ENCODE data around the gene TMEM131L. TPM values are rescaled to one million over a fixed set of nuclear protein-coding genes. Genes with fewer than 3 reads are reported as not detected.
"Not testable (repeated sequence)": the region's sequence is repeated elsewhere in the genome, so short reads cannot be mapped to it uniquely, and the experiment has no call there.

Gene TMEM131L
- total RNA-seq, 2 experiments from 2014 or later, result 37.6 to 41.6 TPM

DNA sequence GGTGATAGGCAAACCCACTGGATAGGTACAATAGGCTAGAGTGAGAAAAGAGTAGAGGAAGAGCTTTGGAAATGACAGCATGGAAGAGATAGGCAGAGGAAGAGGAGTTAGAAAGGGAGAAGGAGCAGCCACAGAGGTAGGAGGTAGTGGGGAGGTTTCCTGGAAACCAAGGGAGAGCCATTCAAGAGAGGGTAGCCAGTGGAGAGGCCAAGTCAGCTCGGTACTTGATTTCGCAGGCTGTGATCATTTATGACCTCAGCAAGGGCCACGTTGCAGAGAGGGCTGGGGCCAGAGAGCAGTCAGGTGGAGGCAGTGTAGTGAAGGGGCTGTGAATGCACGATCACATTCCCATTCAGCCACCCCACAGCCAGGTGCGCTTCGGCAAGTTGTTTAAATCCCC is 76.0 kb downstream of the TMEM131L start:
- peak overlapping the region; percentile 15 for H3K27ac Mint-ChIP-seq
- H3K27me3 Mint-ChIP-seq (ENCODE audit: low read depth), result no peaks in the 10 kb centered on the region
- no peak overlapping the region for H3K4me3 Mint-ChIP-seq
- intact Hi-C loops (cut with micrococcal nuclease), result no loop called here
- peaks cover 73% of the 10 kb centered on the region for H3K4me1 Mint-ChIP-seq (ENCODE audit: low read depth)
- no peaks in the 10 kb centered on the region for H3K9me3 Mint-ChIP-seq
- peaks cover 14% of the 10 kb centered on the region for H3K36me3 Mint-ChIP-seq (ENCODE audit: low read depth)
- CTCF ChIA-PET, result interaction anchor here (0.7 to 3.3 kb wide), 12 partner anchors 8 to 109 kb away, joined by 3 to 22 read pairs (median 4); partner anchors contain the start of gene TMEM131L
- no peak for DNase-seq

DNA sequence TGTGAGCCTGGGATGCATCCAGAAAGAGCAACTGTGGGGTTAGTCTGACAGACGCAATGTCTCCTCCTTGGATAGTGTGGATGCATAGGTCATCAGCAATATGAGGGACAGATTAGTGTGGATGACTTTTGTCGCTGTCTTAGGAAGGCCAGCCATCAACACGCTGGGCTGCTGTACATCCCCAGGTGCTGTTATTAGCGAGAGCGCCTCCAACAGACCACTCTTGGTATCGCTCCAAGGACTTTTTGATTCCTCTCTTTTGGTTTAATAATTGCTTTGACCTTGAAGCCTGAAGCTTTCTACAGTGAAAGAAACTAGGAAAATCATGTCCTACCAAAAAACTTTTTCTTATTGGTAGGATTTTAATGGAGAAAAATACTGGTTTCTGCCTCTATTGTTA is 76.7 kb downstream of the TMEM131L start:
- peaks cover 72% of the 10 kb centered on the region for H3K4me1 Mint-ChIP-seq (ENCODE audit: low read depth)
- DNase-seq, result peak; percentile 42
- intact Hi-C loops (cut with micrococcal nuclease), result no loop called here
- CTCF ChIA-PET, result interaction anchor here (1.0 to 3.3 kb wide), 3 partner anchors 9 to 31 kb away, joined by 3 to 22 read pairs (median 4); no protein-coding TSS in a partner anchor
- no peaks in the 10 kb centered on the region for H3K9me3 Mint-ChIP-seq
- peaks cover 14% of the 10 kb centered on the region for H3K36me3 Mint-ChIP-seq (ENCODE audit: low read depth)
- H3K27me3 Mint-ChIP-seq (ENCODE audit: low read depth), result no peaks in the 10 kb centered on the region
- no peak overlapping the region for H3K4me3 Mint-ChIP-seq
- no peak overlapping the region for H3K27ac Mint-ChIP-seq

DNA sequence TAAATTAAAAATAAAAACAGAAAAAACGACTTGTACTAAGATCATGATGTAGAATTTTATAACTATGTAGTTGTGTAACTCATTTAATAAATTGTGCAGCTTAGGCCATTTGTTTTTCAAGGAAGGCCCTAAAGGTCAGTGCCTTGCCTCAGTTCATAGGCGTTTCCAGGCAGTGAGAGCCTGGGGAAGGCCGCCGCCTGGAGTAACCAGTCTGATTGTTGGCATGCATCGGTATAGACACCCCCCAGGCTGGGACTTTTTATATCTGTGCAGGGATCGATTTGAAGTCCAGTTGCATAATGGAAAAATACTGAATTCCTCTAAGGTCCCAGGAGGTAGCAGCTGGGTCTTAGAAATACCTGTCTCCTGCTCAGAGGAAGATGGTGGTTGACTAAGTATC is 77.2 kb downstream of the TMEM131L start:
- Mint-ChIP-seq H3K9me3 (no peaks in the 10 kb centered on the region), H3K27me3 (ENCODE audit: low read depth) (no peaks in the 10 kb centered on the region), H3K4me3 (no peak overlapping the region), H3K4me1 (ENCODE audit: low read depth) (peaks cover 70% of the 10 kb centered on the region), H3K27ac (no peak overlapping the region), H3K36me3 (ENCODE audit: low read depth) (peaks cover 14% of the 10 kb centered on the region)
- CTCF ChIA-PET, result interaction anchor here (1.0 to 3.3 kb wide), 3 partner anchors 8 to 31 kb away, joined by 3 to 22 read pairs (median 4); no protein-coding TSS in a partner anchor
- intact Hi-C loops (cut with micrococcal nuclease), result no loop called here
- DNase-seq, result no peak

DNA sequence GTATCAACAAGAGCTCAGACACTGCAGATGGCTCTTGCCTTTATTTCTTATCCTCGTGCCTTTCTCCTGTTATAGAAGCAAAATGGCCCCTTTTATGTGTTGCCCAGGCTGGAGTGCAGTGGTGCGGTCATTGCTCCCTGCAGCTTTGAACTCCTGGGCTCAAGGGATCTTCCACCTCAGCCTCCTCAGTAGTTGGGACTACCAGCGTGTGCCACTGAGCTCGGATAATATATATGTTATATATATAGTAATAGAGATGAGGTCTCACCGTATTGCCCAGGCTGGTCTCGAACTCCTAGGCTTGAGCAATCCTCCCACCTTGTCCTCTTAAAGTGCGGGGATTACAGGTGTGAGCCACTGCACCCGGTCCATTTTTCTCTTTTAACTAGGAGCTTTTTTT is 79.7 kb downstream of the TMEM131L start:
- no peak for DNase-seq
- intact Hi-C loops (cut with micrococcal nuclease), result no loop called here
- no peaks in the 10 kb centered on the region for H3K9me3 Mint-ChIP-seq
- H3K27ac Mint-ChIP-seq, result no peak overlapping the region
- peaks cover 17% of the 10 kb centered on the region for H3K36me3 Mint-ChIP-seq (ENCODE audit: low read depth)
- no peak overlapping the region for H3K4me3 Mint-ChIP-seq
- no peaks in the 10 kb centered on the region for H3K27me3 Mint-ChIP-seq (ENCODE audit: low read depth)
- peaks cover 65% of the 10 kb centered on the region for H3K4me1 Mint-ChIP-seq (ENCODE audit: low read depth)
- CTCF ChIA-PET, result interaction anchor here (0.7 to 3.5 kb wide), 4 partner anchors 10 to 79 kb away, joined by 3 to 19 read pairs (median 7); partner anchors contain the start of gene TMEM131L

DNA sequence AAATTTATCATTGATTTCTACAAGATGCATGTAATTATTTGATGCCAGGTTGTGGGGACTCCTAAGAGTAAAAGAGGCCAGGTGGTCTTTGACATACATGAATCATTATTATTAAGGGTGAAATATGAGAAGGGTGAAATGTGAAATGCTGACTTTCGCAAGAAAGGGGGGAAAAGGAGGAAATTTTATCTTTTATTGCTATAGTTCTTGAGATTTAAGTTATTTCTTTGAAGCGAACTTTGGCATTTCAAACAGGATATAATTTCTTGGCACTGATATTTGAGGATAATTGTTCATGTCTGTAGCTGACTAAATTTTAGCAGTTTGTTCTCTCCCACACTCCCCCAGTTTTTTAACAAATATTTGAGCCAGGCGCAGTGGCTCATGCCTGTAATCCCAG is 80.1 kb downstream of the TMEM131L start:
- H3K27ac Mint-ChIP-seq, result peak overlapping the region; percentile 50
- peaks cover 20% of the 10 kb centered on the region for H3K36me3 Mint-ChIP-seq (ENCODE audit: low read depth)
- H3K9me3 Mint-ChIP-seq, result no peaks in the 10 kb centered on the region
- no peak for DNase-seq
- H3K27me3 Mint-ChIP-seq (ENCODE audit: low read depth), result no peaks in the 10 kb centered on the region
- CTCF ChIA-PET, result interaction anchor here (2.5 to 3.5 kb wide), 2 partner anchors 11 to 79 kb away, joined by 8 to 19 read pairs; partner anchors contain the start of gene TMEM131L
- intact Hi-C loops (cut with micrococcal nuclease), result no loop called here
- H3K4me3 Mint-ChIP-seq, result no peak overlapping the region
- peaks cover 63% of the 10 kb centered on the region for H3K4me1 Mint-ChIP-seq (ENCODE audit: low read depth)

DNA sequence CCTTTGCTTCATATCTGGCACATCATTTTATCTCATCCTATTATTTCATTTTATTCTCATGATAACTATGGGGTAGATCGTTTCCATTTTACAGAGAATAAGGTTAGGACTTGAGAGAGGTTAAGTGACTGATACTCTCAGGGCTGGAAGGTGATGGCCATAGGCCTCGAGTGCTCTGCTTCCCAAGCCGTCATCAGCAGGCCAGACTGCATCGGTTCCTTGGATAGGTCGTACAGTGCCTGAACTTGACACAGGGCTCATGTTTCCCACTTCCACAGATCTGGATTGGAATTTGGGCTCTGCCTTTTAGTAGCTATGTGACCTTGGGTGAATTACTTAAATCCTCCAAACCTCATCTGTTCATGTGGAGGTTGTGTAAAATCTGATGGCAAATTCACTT is 81.4 kb downstream of the TMEM131L start:
- H3K9me3 Mint-ChIP-seq, result no peaks in the 10 kb centered on the region
- H3K4me1 Mint-ChIP-seq (ENCODE audit: low read depth), result peaks cover 51% of the 10 kb centered on the region
- H3K36me3 Mint-ChIP-seq (ENCODE audit: low read depth), result peaks cover 17% of the 10 kb centered on the region
- H3K4me3 Mint-ChIP-seq, result no peak overlapping the region
- DNase-seq, result no peak
- intact Hi-C loops (cut with micrococcal nuclease), result no loop called here
- no peaks in the 10 kb centered on the region for H3K27me3 Mint-ChIP-seq (ENCODE audit: low read depth)
- no peak overlapping the region for H3K27ac Mint-ChIP-seq
- CTCF ChIA-PET, result interaction anchor here (0.6 kb wide), 1 partner anchor 420 kb away, joined by 3 read pairs; no protein-coding TSS in a partner anchor

DNA sequence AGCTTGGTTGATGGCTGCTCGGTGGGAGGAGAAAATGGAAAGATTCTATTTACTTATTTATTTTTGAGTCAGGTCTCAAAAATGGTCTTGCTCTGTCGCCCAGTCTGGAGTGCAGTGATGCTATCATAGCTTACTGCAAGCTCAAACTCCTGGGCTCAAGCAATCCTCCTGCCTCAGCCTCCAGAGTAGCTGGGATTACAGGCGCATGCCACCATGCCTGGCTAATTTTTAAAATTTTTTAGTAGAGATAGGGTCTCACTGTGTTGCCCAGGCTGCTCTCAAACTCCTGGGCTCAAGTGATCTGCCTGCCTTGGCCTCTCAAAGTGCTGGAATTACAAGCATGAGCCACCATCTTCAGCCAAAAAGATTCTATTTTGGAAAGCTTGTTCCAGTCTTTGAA is 82.7 kb downstream of the TMEM131L start:
- H3K27me3 Mint-ChIP-seq (ENCODE audit: low read depth); H3K4me3 Mint-ChIP-seq; H3K9me3 Mint-ChIP-seq; intact Hi-C loops (cut with micrococcal nuclease); DNase-seq; H3K27ac Mint-ChIP-seq: not testable (repeated sequence)
- CTCF ChIA-PET, result interaction anchor here (0.7 to 1.5 kb wide), 7 partner anchors 8 to 63 kb away, joined by 3 to 5 read pairs (median 3); no protein-coding TSS in a partner anchor
- Mint-ChIP-seq H3K36me3 (ENCODE audit: low read depth) (peaks cover 17% of the 10 kb centered on the region), H3K4me1 (ENCODE audit: low read depth) (peaks cover 50% of the 10 kb centered on the region)

DNA sequence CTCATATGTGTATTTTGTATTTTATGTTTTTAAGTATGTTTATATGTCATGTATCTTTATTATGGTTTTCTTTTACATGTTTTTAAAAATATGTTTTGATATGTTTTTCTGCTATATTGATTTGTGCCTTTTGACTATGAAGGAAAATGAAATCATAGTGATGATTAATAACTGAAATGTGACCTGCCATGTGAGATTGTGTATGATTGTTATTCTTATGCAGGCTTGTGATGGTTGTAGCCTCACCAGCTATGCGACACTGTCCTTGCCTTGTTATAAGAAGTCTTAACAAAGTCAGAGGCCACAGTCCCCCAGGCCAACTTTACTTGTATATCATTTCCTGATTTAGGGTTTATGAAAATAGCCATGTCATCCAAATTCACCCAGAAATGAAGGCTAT is 83.2 kb downstream of the TMEM131L start:
- intact Hi-C loops (cut with micrococcal nuclease), result no loop called here
- Mint-ChIP-seq H3K27ac (peak overlapping the region; percentile 24), H3K27me3 (ENCODE audit: low read depth) (no peaks in the 10 kb centered on the region), H3K4me3 (no peak overlapping the region), H3K36me3 (ENCODE audit: low read depth) (peaks cover 16% of the 10 kb centered on the region), H3K4me1 (ENCODE audit: low read depth) (peaks cover 49% of the 10 kb centered on the region), H3K9me3 (no peaks in the 10 kb centered on the region)
- DNase-seq, result no peak
- CTCF ChIA-PET, result interaction anchor here (0.7 to 1.5 kb wide), 8 partner anchors 9 to 63 kb away, joined by 3 to 9 read pairs (median 4); no protein-coding TSS in a partner anchor

DNA sequence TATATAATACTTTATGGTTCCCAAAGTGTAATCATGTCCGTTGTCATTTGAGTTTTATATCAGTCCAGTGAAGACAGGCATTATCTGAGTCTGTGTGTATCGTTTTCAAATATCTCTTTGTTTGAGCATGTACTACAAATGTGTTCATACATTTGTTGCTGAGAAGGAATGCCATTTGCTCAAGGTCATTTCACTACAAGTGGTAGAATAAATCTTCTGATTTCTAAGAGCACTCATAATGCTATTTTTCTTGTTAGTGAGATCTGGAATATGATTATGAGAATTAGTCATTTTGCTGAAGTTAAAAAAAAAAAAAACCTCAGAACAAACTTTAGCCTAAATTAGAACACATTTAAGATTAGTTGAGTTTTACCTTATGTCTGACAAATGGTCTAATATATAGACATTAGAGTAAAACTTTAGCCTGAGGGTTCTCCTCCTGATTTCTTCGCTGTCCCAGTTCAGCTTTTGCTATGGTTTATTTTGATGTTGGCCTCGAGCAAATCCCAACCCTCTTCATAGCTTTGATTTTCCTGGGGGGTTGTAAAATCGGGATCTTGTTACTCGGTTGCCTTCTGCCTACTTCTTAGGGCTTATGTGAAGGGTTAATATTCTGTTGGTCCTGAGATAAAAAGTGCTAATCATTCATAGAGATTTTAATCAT is 87.1 kb downstream of the TMEM131L start:
- H3K36me3 Mint-ChIP-seq (ENCODE audit: low read depth), result peaks cover 28% of the 10 kb centered on the region
- H3K4me1 Mint-ChIP-seq (ENCODE audit: low read depth), result peaks cover 56% of the 10 kb centered on the region

DNA sequence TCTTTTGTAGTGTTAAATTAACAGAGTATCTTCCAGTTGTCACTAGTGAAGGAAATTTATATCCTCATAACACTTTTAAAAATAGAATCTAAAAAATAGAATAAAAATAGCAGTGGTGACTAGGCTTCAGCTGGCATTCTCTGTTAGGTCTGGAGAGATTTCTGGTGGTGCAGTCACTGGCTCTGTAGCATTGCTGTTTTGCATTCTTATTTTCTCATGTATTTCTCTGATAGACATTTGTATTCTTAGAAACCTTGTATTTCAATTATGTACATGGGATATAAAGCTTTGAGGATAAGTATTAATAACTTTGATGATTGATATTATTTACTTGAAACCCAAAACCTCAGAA is 87.6 kb downstream of the TMEM131L start:
- no peak overlapping the region for H3K27ac Mint-ChIP-seq
- intact Hi-C loops (cut with micrococcal nuclease), result loop anchor here (2.0 kb wide), 1 partner anchor 25 kb away; no protein-coding TSS in a partner anchor
- DNase-seq, result no peak
- no peaks in the 10 kb centered on the region for H3K9me3 Mint-ChIP-seq
- H3K4me1 Mint-ChIP-seq (ENCODE audit: low read depth), result peaks cover 51% of the 10 kb centered on the region
- no peaks in the 10 kb centered on the region for H3K27me3 Mint-ChIP-seq (ENCODE audit: low read depth)
- peaks cover 31% of the 10 kb centered on the region for H3K36me3 Mint-ChIP-seq (ENCODE audit: low read depth)
- CTCF ChIA-PET, result no interaction called here
- no peak overlapping the region for H3K4me3 Mint-ChIP-seq

More for the DNA sequence above, 87.1 kb downstream of the TMEM131L start:
- Mint-ChIP-seq H3K4me3 (no peak overlapping the region), H3K9me3 (no peaks in the 10 kb centered on the region), H3K27me3 (ENCODE audit: low read depth) (no peaks in the 10 kb centered on the region), H3K27ac (peak overlapping the region; percentile 26)
- CTCF ChIA-PET, result no interaction called here
- intact Hi-C loops (cut with micrococcal nuclease), result loop anchor here (2.0 kb wide), 1 partner anchor 24 kb away; no protein-coding TSS in a partner anchor
- no peak for DNase-seq

DNA sequence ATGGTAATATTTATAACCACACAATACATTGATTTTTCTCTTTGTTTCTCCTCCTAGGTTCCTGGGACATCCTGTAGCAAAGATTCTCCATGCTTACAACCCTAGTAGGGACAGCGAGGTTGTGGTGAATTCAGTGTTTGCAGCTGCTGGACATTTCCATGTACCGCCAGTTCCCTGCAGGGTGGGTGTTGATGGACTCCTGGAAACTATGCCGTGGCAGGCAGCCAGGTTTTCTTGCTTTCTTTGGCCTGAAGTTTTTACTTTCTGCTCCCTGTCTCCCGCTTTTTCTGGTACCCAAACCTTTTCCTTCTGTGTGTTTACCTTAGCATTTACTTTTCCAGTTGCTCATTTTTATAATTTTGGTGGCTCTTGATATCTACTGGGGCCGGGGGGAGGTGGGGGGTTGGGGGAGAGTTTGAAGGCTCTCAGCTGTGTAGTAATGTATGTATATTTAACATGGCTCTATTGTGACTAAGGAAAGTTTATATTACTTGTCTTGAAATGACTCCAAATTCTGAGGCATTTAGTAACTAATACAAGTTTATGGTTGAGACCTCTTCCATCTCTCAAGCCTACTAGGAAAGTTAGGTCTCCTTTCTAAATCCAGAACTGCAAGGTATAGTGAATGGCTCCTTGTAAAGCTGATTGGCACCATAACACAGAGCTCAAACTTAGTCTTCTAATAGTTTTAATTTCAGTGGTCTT is 89.7 kb downstream of the TMEM131L start:
- CTCF ChIA-PET, result interaction anchor here (1.4 kb wide), 1 partner anchor 24 kb away, joined by 3 read pairs; no protein-coding TSS in a partner anchor
- Mint-ChIP-seq H3K9me3 (peaks cover 5% of the 10 kb centered on the region), H3K27me3 (ENCODE audit: low read depth) (no peaks in the 10 kb centered on the region), H3K4me1 (ENCODE audit: low read depth) (peaks cover 44% of the 10 kb centered on the region), H3K36me3 (ENCODE audit: low read depth) (peaks cover 44% of the 10 kb centered on the region), H3K27ac (no peak overlapping the region), H3K4me3 (no peak overlapping the region)
- intact Hi-C loops (cut with micrococcal nuclease), result no loop called here
- DNase-seq, result no peak

DNA sequence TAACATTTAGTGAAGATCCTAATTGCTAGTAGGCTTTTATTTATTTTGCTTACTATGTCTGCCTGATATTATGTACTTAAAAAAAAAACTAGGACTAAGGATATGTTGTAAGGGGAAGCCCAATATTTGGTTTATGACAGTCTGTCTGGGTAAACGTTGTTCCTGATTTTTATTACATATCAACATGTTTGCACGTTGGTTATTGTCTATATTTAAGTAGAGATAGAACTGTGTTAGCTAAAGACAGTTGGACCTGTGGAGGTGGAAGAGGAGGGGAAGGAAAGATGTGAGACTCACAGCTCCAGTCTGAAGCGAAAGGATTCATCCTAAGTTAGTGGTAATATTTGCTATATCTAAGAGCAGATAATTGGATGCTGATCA is 90.3 kb downstream of the TMEM131L start:
- no peak for DNase-seq
- Mint-ChIP-seq H3K4me1 (ENCODE audit: low read depth) (peaks cover 44% of the 10 kb centered on the region), H3K27ac (peak overlapping the region; percentile 11), H3K4me3 (no peak overlapping the region), H3K27me3 (ENCODE audit: low read depth) (no peaks in the 10 kb centered on the region), H3K36me3 (ENCODE audit: low read depth) (peaks cover 46% of the 10 kb centered on the region), H3K9me3 (peaks cover 8% of the 10 kb centered on the region)
- intact Hi-C loops (cut with micrococcal nuclease), result no loop called here
- CTCF ChIA-PET, result no interaction called here
